22Rv1 (cell line): ENCODE results near the gene DPP8.

Source experiments
- CTCF ChIP-seq: fragments of 450-650 bp; IDR thresholded peaks from 2 replicates; pipeline ENCODE4 v1.5.1; 2017; ENCODE audit warnings: mild to moderate bottlenecking
- ZFX ChIP-seq: fragments of 450-650 bp; IDR thresholded peaks from 2 replicates; pipeline ENCODE4 v1.6.1; 2017; ENCODE audit warnings: antibody characterized with exemption, borderline replicate concordance

- TF ChIP-seq CTCF (0 out of 2 replicates have a peak, but pooled peaks have one; percentile 9), ZFX (no peak)
Observed at GRCh38 chr15:65530318-65531111, 13.0 kb upstream of the DPP8 start, which contains the start of gene HACD3.
